Ovary (tissue), 9 donors: Measurements from ENCODE around the gene GRIN3B. TPM values are rescaled to one million over a fixed set of nuclear protein-coding genes. Genes with fewer than 3 reads are reported as not detected.

ENCODE experiments used
- DNase-seq, 5 donors: peaks; one replicate each; pipeline ENCODE4 v3.0.0-alpha.2; 2019 to 2020
- H3K27ac ChIP-seq, 2 donors: fragments of 200-600 bp; one replicate each; pipeline versions ENCODE4 v1.5.1 to v1.8.0; 2019 to 2022
- H3K27me3 ChIP-seq: fragments of 200-600 bp; one replicate; pipeline ENCODE4 v1.8.0; 2022
- H3K36me3 ChIP-seq: fragments of 200-600 bp; sonication (generic); one replicate; pipeline ENCODE4 v1.5.1; 2019
- H3K4me1 ChIP-seq: one replicate; pipeline ENCODE4 v1.8.1; 2013; ENCODE audit warnings: mild to moderate bottlenecking, moderate library complexity; ENCODE audit not compliant: insufficient read depth
- H3K4me3 ChIP-seq: fragments of 200-600 bp; sonication (generic); one replicate; pipeline ENCODE4 v1.5.1; 2017
- H3K9me3 ChIP-seq, 2 donors: fragments of 200-600 bp in 1 of 2; sonication (generic) in 1 of 2; one replicate each; pipeline versions ENCODE4 v1.5.1 to v1.8.1; 2013 to 2019; ENCODE audit warnings: mild to moderate bottlenecking in 1 of 2, moderate library complexity in 1 of 2
- CTCF ChIP-seq, 3 donors: fragments of 450-650 bp in 2 of 3; fragments of 200-600 bp in 1 of 3; IDR thresholded peaks; one replicate each; pipeline versions ENCODE4 v1.5.1 to v1.8.0; 2016 to 2022; ENCODE audit warnings: antibody characterized with exemption in 3 of 3, mild to moderate bottlenecking in 1 of 3
- EP300 ChIP-seq: sonication (generic); formaldehyde crosslinking; IDR thresholded peaks from one replicate; pipeline ENCODE4 v1.6.1; 2017; ENCODE audit warnings: antibody characterized with exemption
- POLR2A ChIP-seq: fragments of 450-650 bp; IDR thresholded peaks from one replicate; pipeline ENCODE4 v1.6.1; 2017; ENCODE audit warnings: antibody characterized with exemption, mild to moderate bottlenecking, moderate library complexity
- WGBS, 3 donors: extraction: QIAGEN DNeasy Blood & Tissue Kit in 1 of 3; methylation state at CpG; one replicate each; pipeline versions ENCODE4 v1.1.5 to v1.1.7; 2013 to 2017; 5-methylcytosine and 5-hydroxymethylcytosine counted together
- intact Hi-C, 4 donors: fragments of 100-400 bp; cut with DNase I; formaldehyde crosslinking; loops; one replicate each; pipeline versions ENCODE4 v1.11.0 to v1.15.1; 2022 to 2023
- polyA plus RNA-seq, 2 donors: library from polyadenylated mRNA; stranded (reverse); fragments of 200-250 nt in 1 of 2; fragments of 350-450 nt in 1 of 2; fragmentation: Illumina TruSeq in 1 of 2; extraction: RNeasy Lipid Tissue Mini Kit (QIAGEN cat#74804) in 1 of 2; gene quantifications; one replicate each; pipeline ENCODE4 v1.2.3, GENCODE V29; 2013 to 2014
- total RNA-seq, 7 donors: library from RNA; depleted of rRNA in 2 of 7; stranded (reverse); fragments of >200 nt in 2 of 7; fragmentation: NEBNext Ultra II Directional in 3 of 7; extraction: Animal tissue kit (Norgen Biotek cat#: 25700) in 3 of 7; gene quantifications; one replicate each; pipeline versions ENCODE4 v1.1.0 to v1.2.4, GENCODE V29; 2016 to 2023
- donor health status: DM: no; HTN: no; CAD: no; lungs with moderate emphysema.
- donor health status: DM: no; HTN: no; CAD: no.
- donor health status: Bipolar disorder and iron deficiency.
- donor health status: DM: yes; HTN: yes; CAD: no.
- donor health status: DM: no; HTN: no; CAD: no.
- donor health status: DM: yes; HTN: yes; CAD: no.

GRIN3B gene
- total and polyA plus RNA-seq, 9 donors: 0.07 to 7.4 (median 0.28) TPM; not detected in 3

- no peaks in the 10 kb centered on the region for H3K27me3 ChIP-seq
- no peak for TF ChIP-seq POLR2A
- TF ChIP-seq CTCF (IDR thresholded peaks at IDR 0.05): no peak
- TF ChIP-seq EP300: no peak
- no peak overlapping the region for H3K4me3 ChIP-seq
- no peaks in the 10 kb centered on the region for H3K9me3 ChIP-seq
- DNase-seq: no peak
- no peaks in the 10 kb centered on the region for H3K4me1 ChIP-seq
- H3K36me3 ChIP-seq: no peaks in the 10 kb centered on the region
- no peak overlapping the region for H3K27ac ChIP-seq
- intact Hi-C loops: no loop called here
- WGBS, 3 donors: 88 to 92% (median 89%) methylated on average over 64 to 77 of the region's 77 CpGs
Measured at GRCh38 chr19:1046836-1047695, 46.8 kb downstream of the GRIN3B start.

- DNase-seq: no peak
- Histone ChIP-seq H3K4me3 (no peak overlapping the region), H3K4me1 (no peaks in the 10 kb centered on the region), H3K27ac (no peak overlapping the region), H3K9me3 (no peaks in the 10 kb centered on the region), H3K27me3 (no peaks in the 10 kb centered on the region), H3K36me3 (no peaks in the 10 kb centered on the region)
- TF ChIP-seq CTCF (IDR thresholded peaks at IDR 0.05) (no peak), EP300 (no peak), POLR2A (no peak)
- 81 to 86% (median 85%) methylated on average over 20 of the region's 20 CpGs for WGBS, 3 donors
- intact Hi-C loops: no loop called here
Measured at GRCh38 chr19:1047696-1048147, 47.5 kb downstream of the GRIN3B start.

GRCh38 chr19:1049106-1049505, 48.9 kb downstream of the GRIN3B start:
- Histone ChIP-seq H3K27me3 (no peaks in the 10 kb centered on the region), H3K9me3 (no peaks in the 10 kb centered on the region), H3K4me1 (no peaks in the 10 kb centered on the region), H3K36me3 (no peaks in the 10 kb centered on the region), H3K27ac (no peak overlapping the region), H3K4me3 (no peak overlapping the region)
- no peak for TF ChIP-seq POLR2A
- no peak for TF ChIP-seq EP300
- no peak for TF ChIP-seq CTCF (IDR thresholded peaks at IDR 0.05)
- WGBS, 3 donors: 75 to 85% (median 81%) methylated on average over 15 to 17 of the region's 17 CpGs
- no peak for DNase-seq
- intact Hi-C loops: no loop called here

GRCh38 chr19:1049800-1050199, 49.6 kb downstream of the GRIN3B start:
- Histone ChIP-seq H3K4me1 (no peaks in the 10 kb centered on the region), H3K4me3 (no peak overlapping the region), H3K36me3 (no peaks in the 10 kb centered on the region), H3K27ac (no peak overlapping the region), H3K27me3 (no peaks in the 10 kb centered on the region), H3K9me3 (no peaks in the 10 kb centered on the region)
- WGBS, 3 donors: 33 to 43% (median 42%) methylated on average over 5 to 11 of the region's 11 CpGs
- intact Hi-C loops: no loop called here
- TF ChIP-seq CTCF (IDR thresholded peaks at IDR 0.05): no peak
- no peak for TF ChIP-seq POLR2A
- no peak for TF ChIP-seq EP300
- no peak for DNase-seq
